ENCODE measurements around the gene SNORC.
"Not testable (repeated sequence)": the region's sequence is repeated elsewhere in the genome, so short reads cannot be mapped to it uniquely, and the experiment has no call there.

The SNORC gene

DNA sequence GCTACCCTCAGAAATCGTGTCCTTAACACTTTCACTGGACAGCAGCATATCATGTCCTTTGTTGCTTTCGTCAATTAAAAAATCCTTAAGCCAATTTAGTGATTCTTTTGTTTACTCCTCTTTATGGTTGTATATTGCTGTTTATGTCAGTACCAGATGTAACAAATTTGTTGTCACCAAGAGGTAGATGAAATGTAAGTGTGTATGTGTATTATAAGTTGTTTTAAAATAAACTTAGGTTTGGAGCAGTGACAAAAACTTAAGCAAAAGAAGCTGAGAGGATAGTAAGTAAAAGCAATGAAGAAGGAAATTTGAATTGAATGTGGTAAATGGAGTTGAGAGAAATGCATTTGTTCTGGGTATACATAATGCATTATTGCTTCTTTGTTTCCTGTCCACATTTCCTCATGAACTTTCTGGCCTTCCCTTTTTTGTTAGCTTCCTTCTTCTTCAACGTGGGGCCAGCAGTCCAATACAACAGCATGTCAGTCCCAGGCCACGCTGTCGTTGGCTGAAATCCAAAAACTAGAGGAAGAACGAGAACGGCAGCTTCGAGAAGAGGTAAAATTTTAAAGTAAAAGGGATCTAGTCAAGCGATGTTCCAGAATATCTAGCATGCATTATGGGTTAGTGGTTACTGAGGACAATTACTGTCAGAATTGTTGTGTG, 30.5 kb upstream of the SNORC start:
- H3K4me3 ChIP-seq (ENCODE audit: low read depth, low read length): no peak overlapping the region
- TF ChIP-seq, protein P1, sequence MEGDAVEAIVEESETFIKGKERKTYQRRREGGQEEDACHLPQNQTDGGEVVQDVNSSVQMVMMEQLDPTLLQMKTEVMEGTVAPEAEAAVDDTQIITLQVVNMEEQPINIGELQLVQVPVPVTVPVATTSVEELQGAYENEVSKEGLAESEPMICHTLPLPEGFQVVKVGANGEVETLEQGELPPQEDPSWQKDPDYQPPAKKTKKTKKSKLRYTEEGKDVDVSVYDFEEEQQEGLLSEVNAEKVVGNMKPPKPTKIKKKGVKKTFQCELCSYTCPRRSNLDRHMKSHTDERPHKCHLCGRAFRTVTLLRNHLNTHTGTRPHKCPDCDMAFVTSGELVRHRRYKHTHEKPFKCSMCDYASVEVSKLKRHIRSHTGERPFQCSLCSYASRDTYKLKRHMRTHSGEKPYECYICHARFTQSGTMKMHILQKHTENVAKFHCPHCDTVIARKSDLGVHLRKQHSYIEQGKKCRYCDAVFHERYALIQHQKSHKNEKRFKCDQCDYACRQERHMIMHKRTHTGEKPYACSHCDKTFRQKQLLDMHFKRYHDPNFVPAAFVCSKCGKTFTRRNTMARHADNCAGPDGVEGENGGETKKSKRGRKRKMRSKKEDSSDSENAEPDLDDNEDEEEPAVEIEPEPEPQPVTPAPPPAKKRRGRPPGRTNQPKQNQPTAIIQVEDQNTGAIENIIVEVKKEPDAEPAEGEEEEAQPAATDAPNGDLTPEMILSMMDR (IDR thresholded peaks at IDR 0.05; ENCODE audit: borderline replicate concordance, insufficient read depth, low read depth, low read length): no peak

DNA sequence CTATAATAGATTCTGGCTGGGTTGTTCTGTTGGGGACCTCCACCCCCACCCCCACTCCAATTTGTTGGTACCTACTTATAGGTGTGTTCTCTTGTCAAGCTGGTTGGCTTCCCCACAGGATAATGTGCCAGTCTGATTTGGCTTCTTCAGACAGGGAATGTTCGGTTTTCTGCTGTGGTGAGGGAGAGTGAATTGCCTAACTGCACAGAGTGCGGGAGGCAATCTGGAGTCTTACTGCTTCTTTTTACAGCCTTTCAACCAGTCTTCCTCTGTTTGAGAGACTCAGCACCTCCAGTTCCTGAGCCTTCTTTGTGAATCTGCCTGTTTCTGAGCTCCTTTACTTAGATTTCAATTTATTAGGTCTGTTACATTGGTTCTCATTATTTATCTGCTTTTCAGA, 27.4 kb upstream of the SNORC start:
- TF ChIP-seq, protein P1 (IDR thresholded peaks at IDR 0.05; ENCODE audit: borderline replicate concordance, insufficient read depth, low read depth, low read length): no peak
- no peak overlapping the region for H3K4me3 ChIP-seq (ENCODE audit: low read depth, low read length)

DNA sequence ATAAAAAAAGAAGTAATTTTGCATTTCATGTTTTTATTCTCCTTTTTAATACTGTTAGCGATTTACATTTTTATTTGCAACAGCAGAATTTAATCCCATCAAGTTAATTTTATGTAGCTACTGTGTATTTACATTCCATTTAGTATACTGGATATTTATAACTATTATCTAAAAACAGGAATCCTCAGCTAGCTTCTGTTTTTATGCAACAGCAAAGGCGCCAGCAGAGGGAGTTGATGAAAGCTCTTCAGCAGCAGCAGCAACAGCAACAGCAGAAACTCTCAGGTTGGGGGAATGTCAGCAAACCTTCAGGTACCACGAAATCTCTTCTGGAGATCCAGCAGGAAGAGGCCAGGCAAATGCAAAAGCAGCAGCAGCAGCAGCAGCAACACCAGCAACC, 26.2 kb upstream of the SNORC start:
- TF ChIP-seq, protein P1 (IDR thresholded peaks at IDR 0.05; ENCODE audit: borderline replicate concordance, insufficient read depth, low read depth, low read length): no peak
- H3K4me3 ChIP-seq (ENCODE audit: low read depth, low read length): no peak overlapping the region

DNA sequence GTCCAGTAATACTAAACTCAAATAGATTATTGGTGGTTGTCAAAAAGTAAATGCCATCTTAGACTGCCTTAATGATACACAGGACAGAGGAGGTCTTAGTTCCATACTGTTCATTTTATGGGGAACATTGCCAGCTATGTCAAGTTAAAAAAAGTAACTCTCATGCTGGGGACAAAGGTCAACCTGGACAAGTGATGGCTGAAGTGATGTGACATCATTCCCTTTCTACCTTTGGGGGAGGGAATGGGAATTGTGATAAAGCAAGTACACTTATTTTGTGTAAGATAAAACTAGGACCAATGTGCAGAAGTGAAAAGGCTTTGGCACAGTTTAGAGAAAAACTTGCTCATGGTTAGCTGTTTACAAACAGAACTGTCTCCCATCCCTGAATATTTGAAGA, 24.0 kb upstream of the SNORC start:
- H3K4me3 ChIP-seq (ENCODE audit: low read depth, low read length): no peak overlapping the region
- TF ChIP-seq, protein P1 (IDR thresholded peaks at IDR 0.05; ENCODE audit: borderline replicate concordance, insufficient read depth, low read depth, low read length): no peak

DNA sequence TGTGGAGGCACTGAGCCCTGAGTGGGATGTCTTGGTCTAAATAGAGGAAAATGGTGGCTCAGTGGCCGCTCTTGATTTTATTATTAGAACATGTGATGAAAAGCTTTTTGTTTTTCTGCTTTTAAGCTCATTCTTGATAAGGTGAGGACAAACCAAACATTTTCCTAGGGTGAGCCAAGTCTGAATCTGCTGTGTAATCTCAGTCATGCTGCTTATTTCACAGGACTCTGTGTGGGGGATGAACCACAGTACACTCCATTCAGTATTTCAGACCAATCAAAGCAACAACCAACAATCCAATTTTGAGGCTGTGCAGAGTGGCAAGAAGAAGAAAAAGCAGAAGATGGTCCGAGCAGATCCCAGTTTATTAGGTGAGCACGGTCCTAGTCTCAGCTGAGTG, 20.0 kb upstream of the SNORC start:
- TF ChIP-seq, protein P1 (IDR thresholded peaks at IDR 0.05; ENCODE audit: borderline replicate concordance, insufficient read depth, low read depth, low read length): no peak
- no peak overlapping the region for H3K4me3 ChIP-seq (ENCODE audit: low read depth, low read length)

DNA sequence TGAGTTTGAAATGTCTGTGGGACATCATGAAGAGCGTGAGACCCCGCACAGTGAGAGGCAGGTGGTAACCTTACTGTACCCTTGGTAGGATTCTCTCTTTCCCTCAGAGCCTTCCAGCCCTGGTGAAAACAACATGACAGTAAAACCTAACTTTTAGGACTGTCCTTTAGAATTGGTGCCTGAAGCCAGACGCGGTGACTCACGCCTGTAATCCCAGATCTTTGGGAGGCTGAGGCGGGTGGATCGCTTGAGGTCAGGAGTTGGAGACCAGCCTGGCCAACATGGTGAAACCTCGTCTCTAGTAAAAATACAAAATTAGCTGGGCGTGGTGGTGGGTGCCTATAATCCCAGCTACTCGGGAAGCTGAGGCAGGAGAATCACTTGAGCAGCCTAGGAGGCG, 18.0 kb upstream of the SNORC start:
- not testable (repeated sequence) for H3K4me3 ChIP-seq (ENCODE audit: low read depth, low read length)

DNA sequence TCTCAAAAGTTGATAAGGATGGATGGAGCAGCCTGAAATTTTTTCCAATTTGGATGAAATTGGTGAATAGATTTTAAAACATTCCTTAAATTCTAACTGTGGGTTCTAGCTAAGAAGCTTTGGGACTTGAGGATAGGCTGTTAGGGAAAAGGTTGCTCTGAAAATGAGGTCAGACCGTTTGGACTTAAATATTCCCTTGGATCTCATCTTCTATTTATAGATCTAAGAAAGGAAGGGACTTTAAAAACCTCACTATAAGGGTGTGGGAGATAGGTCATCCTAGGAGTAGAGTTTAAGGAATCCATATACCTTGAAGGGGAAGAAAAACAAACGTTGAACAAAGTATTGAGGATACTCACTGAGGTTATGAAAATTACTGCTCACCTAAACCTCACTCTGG, 17.4 kb upstream of the SNORC start:
- TF ChIP-seq, protein P1 (IDR thresholded peaks at IDR 0.05; ENCODE audit: borderline replicate concordance, insufficient read depth, low read depth, low read length): no peak
- H3K4me3 ChIP-seq (ENCODE audit: low read depth, low read length): no peak overlapping the region

DNA sequence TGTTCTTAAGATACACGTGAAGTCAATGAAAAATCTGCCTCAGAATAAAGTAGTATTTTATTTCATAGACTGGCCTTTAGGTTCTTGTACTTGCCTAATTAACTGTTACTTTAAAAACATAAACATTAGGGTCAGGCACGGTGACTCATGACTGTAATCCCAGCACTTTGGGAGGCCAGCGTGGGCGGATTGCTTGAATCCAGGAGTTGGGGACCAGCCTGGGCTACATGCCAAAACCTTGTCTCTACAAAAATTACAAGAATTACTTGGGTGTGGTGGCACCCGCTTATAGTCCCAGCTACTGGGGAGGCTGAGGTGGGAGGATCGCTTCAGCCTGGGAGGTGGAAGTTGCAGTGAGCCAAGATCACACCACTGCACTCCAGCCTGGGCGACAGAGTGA, 16.0 kb upstream of the SNORC start:
- no peak overlapping the region for H3K4me3 ChIP-seq (ENCODE audit: low read depth, low read length)
- TF ChIP-seq, protein P1 (IDR thresholded peaks at IDR 0.05; ENCODE audit: borderline replicate concordance, insufficient read depth, low read depth, low read length): no peak

Measured in GM12875 (cell line).